Measurements from ENCODE around the gene SCAMP2. TPM values are rescaled to one million over a fixed set of nuclear protein-coding genes. Genes with fewer than 3 reads are reported as not detected.

The SCAMP2 gene
- total and polyA plus RNA-seq, 2 of the 13 experiments (the other 11 are each of a cell fraction or from before 2014, with no cell fraction given): 34.8 to 121 TPM

DNA sequence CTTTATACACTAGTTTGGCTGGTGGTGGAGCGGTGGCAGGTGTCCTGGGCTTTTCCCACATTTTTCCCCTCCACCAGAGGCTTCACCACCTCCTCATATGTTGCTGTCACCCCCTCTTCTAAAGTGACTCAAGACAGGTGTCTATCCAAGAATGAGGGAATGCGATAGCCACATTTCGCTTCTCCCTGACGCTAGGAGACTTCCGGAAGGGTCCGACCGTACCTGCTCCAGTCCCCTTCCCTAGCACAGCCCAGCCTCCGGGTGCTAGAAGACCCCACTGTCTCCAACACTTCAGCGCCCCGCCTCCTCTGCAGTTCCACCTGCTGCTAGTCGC lies 496 bp downstream of the SCAMP2 start (continued):
- 0 out of 2 replicates have a peak, but pooled peaks have one; percentile 4 for TF ChIP-seq GFI1 (CRISPR knock-in tag; IDR thresholded peaks at IDR 0.05; ENCODE audit: borderline replicate concordance)
- TF ChIP-seq ZNF224 (CRISPR knock-in tag; IDR thresholded peaks at IDR 0.05): 0 out of 2 replicates have a peak, but pooled peaks have one; percentile 55
- TF ChIP-seq, protein P1, sequence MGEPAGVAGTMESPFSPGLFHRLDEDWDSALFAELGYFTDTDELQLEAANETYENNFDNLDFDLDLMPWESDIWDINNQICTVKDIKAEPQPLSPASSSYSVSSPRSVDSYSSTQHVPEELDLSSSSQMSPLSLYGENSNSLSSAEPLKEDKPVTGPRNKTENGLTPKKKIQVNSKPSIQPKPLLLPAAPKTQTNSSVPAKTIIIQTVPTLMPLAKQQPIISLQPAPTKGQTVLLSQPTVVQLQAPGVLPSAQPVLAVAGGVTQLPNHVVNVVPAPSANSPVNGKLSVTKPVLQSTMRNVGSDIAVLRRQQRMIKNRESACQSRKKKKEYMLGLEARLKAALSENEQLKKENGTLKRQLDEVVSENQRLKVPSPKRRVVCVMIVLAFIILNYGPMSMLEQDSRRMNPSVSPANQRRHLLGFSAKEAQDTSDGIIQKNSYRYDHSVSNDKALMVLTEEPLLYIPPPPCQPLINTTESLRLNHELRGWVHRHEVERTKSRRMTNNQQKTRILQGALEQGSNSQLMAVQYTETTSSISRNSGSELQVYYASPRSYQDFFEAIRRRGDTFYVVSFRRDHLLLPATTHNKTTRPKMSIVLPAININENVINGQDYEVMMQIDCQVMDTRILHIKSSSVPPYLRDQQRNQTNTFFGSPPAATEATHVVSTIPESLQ (CRISPR knock-in tag; conservative IDR thresholded peaks at IDR 0.05): no peak
- TF ChIP-seq, protein P2, sequence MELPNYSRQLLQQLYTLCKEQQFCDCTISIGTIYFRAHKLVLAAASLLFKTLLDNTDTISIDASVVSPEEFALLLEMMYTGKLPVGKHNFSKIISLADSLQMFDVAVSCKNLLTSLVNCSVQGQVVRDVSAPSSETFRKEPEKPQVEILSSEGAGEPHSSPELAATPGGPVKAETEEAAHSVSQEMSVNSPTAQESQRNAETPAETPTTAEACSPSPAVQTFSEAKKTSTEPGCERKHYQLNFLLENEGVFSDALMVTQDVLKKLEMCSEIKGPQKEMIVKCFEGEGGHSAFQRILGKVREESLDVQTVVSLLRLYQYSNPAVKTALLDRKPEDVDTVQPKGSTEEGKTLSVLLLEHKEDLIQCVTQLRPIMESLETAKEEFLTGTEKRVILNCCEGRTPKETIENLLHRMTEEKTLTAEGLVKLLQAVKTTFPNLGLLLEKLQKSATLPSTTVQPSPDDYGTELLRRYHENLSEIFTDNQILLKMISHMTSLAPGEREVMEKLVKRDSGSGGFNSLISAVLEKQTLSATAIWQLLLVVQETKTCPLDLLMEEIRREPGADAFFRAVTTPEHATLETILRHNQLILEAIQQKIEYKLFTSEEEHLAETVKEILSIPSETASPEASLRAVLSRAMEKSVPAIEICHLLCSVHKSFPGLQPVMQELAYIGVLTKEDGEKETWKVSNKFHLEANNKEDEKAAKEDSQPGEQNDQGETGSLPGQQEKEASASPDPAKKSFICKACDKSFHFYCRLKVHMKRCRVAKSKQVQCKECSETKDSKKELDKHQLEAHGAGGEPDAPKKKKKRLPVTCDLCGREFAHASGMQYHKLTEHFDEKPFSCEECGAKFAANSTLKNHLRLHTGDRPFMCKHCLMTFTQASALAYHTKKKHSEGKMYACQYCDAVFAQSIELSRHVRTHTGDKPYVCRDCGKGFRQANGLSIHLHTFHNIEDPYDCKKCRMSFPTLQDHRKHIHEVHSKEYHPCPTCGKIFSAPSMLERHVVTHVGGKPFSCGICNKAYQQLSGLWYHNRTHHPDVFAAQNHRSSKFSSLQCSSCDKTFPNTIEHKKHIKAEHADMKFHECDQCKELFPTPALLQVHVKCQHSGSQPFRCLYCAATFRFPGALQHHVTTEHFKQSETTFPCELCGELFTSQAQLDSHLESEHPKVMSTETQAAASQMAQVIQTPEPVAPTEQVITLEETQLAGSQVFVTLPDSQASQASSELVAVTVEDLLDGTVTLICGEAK (IDR thresholded peaks at IDR 0.05): no peak
- TF ChIP-seq, protein P2 (CRISPR knock-in tag; IDR thresholded peaks at IDR 0.05): no peak
- no peak for TF ChIP-seq KDM5A (IDR thresholded peaks at IDR 0.05; ENCODE audit: borderline replicate concordance, low read length)
- TF ChIP-seq SP140L (CRISPR knock-in tag; IDR thresholded peaks at IDR 0.05; ENCODE audit: borderline replicate concordance): no peak
- no peak for TF ChIP-seq ZZZ3 (CRISPR knock-in tag; IDR thresholded peaks at IDR 0.05; ENCODE audit: borderline replicate concordance)
- no peak for TF ChIP-seq ZFP62 (CRISPR knock-in tag; IDR thresholded peaks at IDR 0.05)
- TF ChIP-seq, protein P3, sequence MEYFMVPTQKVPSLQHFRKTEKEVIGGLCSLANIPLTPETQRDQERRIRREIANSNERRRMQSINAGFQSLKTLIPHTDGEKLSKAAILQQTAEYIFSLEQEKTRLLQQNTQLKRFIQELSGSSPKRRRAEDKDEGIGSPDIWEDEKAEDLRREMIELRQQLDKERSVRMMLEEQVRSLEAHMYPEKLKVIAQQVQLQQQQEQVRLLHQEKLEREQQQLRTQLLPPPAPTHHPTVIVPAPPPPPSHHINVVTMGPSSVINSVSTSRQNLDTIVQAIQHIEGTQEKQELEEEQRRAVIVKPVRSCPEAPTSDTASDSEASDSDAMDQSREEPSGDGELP (IDR thresholded peaks at IDR 0.05; ENCODE audit: borderline replicate concordance, low read depth): 0 out of 2 replicates have a peak, but pooled peaks have one; percentile 56
- TF ChIP-seq GLI4 (CRISPR knock-in tag; IDR thresholded peaks at IDR 0.05; ENCODE audit: borderline replicate concordance): no peak
- TF ChIP-seq, protein P4, sequence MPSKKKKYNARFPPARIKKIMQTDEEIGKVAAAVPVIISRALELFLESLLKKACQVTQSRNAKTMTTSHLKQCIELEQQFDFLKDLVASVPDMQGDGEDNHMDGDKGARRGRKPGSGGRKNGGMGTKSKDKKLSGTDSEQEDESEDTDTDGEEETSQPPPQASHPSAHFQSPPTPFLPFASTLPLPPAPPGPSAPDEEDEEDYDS (CRISPR knock-in tag; IDR thresholded peaks at IDR 0.05): peak; percentile 66
- TF ChIP-seq EEA1 (CRISPR knock-in tag; IDR thresholded peaks at IDR 0.05; ENCODE audit: borderline replicate concordance): peak; percentile 52; the same call in 1 of the 2 replicates
- TF ChIP-seq SIN3A (IDR thresholded peaks at IDR 0.05; ENCODE audit: borderline replicate concordance, low read depth, low read length): no peak
- TF ChIP-seq, protein P5, sequence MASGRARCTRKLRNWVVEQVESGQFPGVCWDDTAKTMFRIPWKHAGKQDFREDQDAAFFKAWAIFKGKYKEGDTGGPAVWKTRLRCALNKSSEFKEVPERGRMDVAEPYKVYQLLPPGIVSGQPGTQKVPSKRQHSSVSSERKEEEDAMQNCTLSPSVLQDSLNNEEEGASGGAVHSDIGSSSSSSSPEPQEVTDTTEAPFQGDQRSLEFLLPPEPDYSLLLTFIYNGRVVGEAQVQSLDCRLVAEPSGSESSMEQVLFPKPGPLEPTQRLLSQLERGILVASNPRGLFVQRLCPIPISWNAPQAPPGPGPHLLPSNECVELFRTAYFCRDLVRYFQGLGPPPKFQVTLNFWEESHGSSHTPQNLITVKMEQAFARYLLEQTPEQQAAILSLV (CRISPR knock-in tag; IDR thresholded peaks at IDR 0.05; ENCODE audit: borderline replicate concordance): peak; percentile 18; the same call in 1 of the 2 replicates
- TF ChIP-seq ZNF605 (CRISPR knock-in tag; IDR thresholded peaks at IDR 0.05): 0 out of 2 replicates have a peak, but pooled peaks have one; percentile 22
- TF ChIP-seq NFYB (CRISPR knock-in tag; IDR thresholded peaks at IDR 0.05): no peak

Measured in HepG2 (cell line).